ENCODE data around the gene TBL1XR1. TPM values are rescaled to one million over a fixed set of nuclear protein-coding genes. Genes with fewer than 3 reads are reported as not detected.
A peak's percentile ranks its signal among the peaks of the same experiment; 100 is the strongest.

Gene TBL1XR1
- total and polyA plus RNA-seq, 2 of the 8 experiments (the other 6 are each of a cell fraction or from before 2014, with no cell fraction given), result 28.1 to 147 TPM

GRCh38 chr3:177089110-177089509, 108.2 kb downstream of the TBL1XR1 start:
- Histone ChIP-seq H2BK15ac (ENCODE audit: low read length) (no peak overlapping the region), H3K23ac (ENCODE audit: insufficient read length) (no peak overlapping the region), H3K9ac (replicated peaks in 1 of 4; ENCODE audit: extremely low read depth in 1 of 4, low read depth in 3 of 4, low read length in 3 of 4) (no peak overlapping the region), H3K4ac (replicated peaks; ENCODE audit: insufficient read length, low read depth, low read length) (no peak overlapping the region), H3K36me3 (ENCODE audit: control insufficient read depth in 2 of 4, insufficient read depth in 4 of 4, low read length in 3 of 4) (peaks cover 0 to 7% (median 0%) of the 10 kb centered on the region in 4 experiments; a peak in 3 of 8 replicates), H3K4me3 (ENCODE audit: extremely low read depth in 1 of 4, insufficient read depth in 2 of 4, low read depth in 3 of 4, low read length in 4 of 4) (no peak overlapping the region), H3K23me2 (ENCODE audit: low read depth, low read length) (no peaks in the 10 kb centered on the region), H3K4me2 (ENCODE audit: insufficient read depth in 1 of 2, low read depth in 2 of 2, low read length in 2 of 2) (0 out of 4 replicates have a peak overlapping the region, but pooled peaks of 1 of the 2 experiments have one; percentile 25), H2BK12ac (ENCODE audit: low read depth, low read length) (no peak overlapping the region), H3K9me3 (ENCODE audit: insufficient read depth in 2 of 2, low read depth in 1 of 2, low read length in 1 of 2) (no peaks in the 10 kb centered on the region), H4K20me1 (replicated peaks in 1 of 2; ENCODE audit: control insufficient read depth in 1 of 2, insufficient read depth in 2 of 2, low read length in 2 of 2) (peaks cover 3 to 8% of the 10 kb centered on the region in 2 experiments), H2BK5ac (ENCODE audit: low read depth, low read length) (no peak overlapping the region), H4K91ac (replicated peaks; ENCODE audit: insufficient read length, low read length) (no peak overlapping the region), H3K79me1 (ENCODE audit: low read depth, low read length) (peaks cover 3% of the 10 kb centered on the region), H2AK5ac (ENCODE audit: low read depth, low read length) (no peak overlapping the region), H3K18ac (ENCODE audit: extremely low read depth, low read length) (no peak overlapping the region), H3K56ac (replicated peaks; ENCODE audit: insufficient read length, low read depth, low read length) (no peak overlapping the region), H3K79me2 (ENCODE audit: control insufficient read depth in 1 of 2, insufficient read depth in 2 of 2, low read length in 2 of 2) (peaks cover 14 to 100% of the 10 kb centered on the region in 2 experiments; a peak in 3 of 4 replicates), H4K8ac (ENCODE audit: extremely low read depth, insufficient read depth, low read length) (no peak overlapping the region), H2BK120ac (replicated peaks; ENCODE audit: low read depth, low read length) (no peak overlapping the region), H3K27me3 (replicated peaks in 1 of 4; ENCODE audit: control insufficient read depth in 3 of 4, extremely low read depth in 1 of 4, insufficient read depth in 3 of 4, low read length in 3 of 4) (no peaks in the 10 kb centered on the region), H3K4me1 (replicated peaks in 1 of 4; ENCODE audit: control insufficient read depth in 3 of 4, insufficient read depth in 4 of 4, low read length in 3 of 4) (peaks cover 0 to 8% (median 4%) of the 10 kb centered on the region in 4 experiments; a peak in 4 of 7 replicates), H3K27ac (ENCODE audit: low read depth, low read length) (no peak overlapping the region), H3K14ac (ENCODE audit: insufficient read length) (no peak overlapping the region), H2AFZ (ENCODE audit: low read length) (no peak overlapping the region), H2BK20ac (ENCODE audit: low read length) (no peak overlapping the region), H4K5ac (ENCODE audit: insufficient read length, low read depth, low read length) (no peak overlapping the region)
- POLR2A ChIA-PET (ENCODE audit: partially characterized antibody), result interaction anchor here (1.4 kb wide), 1 partner anchor 17 kb away, joined by 4 read pairs; no protein-coding TSS in a partner anchor
- WGBS, 2 experiments (ENCODE audit: extremely low coverage in 1 of 2, insufficient coverage in 1 of 2, insufficient read length in 1 of 2, insufficient replicate concordance in 2 of 2, low coverage in 1 of 2, low lambda C conversion rate in 2 of 2, missing lambda C conversion rate in 1 of 2), result 67% methylated on average over 3 of the region's 3 CpGs; no CpG with 5 or more reads in 1 of the 2 experiments
- FAIRE-seq (no peak), DNase-seq (ENCODE audit: low read depth in 1 of 2, low spot score in 2 of 2) (peak in 1 of 2 experiments; percentile 33)
- CTCF ChIA-PET (ENCODE audit: partially characterized antibody), result interaction anchor here (0.7 kb wide), 1 partner anchor 9 kb away, joined by 3 read pairs; no protein-coding TSS in a partner anchor
- TF ChIP-seq RNF2 (IDR thresholded peaks at IDR 0.05; ENCODE audit: borderline replicate concordance, low read depth, low read length, missing control alignments, poor library complexity, severe bottlenecking), result no peak
- TF ChIP-seq CREB1 (IDR thresholded peaks at IDR 0.05), result no peak

All from H1 (cell line).